HG03175 (cell line): ENCODE data around the gene TNFSF9.
A peak's percentile ranks its signal among the peaks of the same experiment; 100 is the strongest.
"Not testable (repeated sequence)": the region's sequence is repeated elsewhere in the genome, so short reads cannot be mapped to it uniquely, and the experiment has no call there.

Experiments used
- ATAC-seq: cut with Tn5 transposase; IDR thresholded peaks from one replicate; pipeline ENCODE4 v1.9.1; 2021; ENCODE audit warnings: mild to moderate bottlenecking, moderate library complexity; ENCODE audit not compliant: unreplicated experiment

TNFSF9 gene

DNA sequence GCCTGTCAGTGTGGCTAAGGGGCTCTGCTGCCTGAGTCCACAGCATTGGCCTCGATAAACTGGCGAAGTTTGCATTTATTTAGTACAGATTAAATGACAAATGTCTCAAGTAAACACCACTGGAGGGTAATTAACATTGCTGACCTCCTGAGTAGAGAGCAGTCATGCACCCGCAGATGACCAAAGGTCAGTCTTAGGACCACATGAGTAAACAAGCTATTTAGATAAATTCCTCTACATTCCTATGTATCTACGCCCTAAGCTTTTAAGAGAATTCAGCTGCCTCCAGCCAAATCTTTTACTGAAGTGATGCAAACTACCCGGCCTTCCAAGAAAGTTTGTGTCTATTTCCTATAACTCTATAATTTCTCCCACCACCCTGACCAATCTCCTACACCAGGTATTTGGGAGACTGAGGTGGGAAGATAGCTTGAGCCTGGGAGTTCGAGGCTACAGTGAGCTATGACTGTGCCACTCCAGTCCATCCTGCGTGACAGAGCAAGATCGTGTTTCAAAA is 37.2 kb downstream of the TNFSF9 start:
- no peak for ATAC-seq

DNA sequence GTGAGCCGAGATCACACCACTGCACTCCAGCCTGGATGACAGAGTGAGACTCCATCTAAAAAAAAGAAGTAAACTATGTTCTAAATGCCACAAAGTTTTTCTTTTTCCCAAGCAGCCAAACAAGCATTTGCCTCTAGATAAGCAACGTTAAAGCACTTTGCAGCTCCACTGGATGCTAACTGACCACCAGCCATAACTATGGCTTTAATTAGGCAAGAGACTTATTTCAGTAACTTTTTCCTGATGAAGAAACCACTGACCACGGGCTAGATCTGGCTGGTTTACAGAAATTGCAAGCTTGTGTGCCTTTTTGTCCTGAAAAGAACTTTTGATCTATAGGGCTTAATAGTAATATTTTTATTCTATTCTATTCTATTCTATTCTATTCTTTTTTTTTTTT is 38.0 kb downstream of the TNFSF9 start:
- ATAC-seq, result no peak

- ATAC-seq, result no peak
Observed at GRCh38 chr19:6570764-6571163, 39.9 kb downstream of the TNFSF9 start.

- ATAC-seq, result no peak
Observed at GRCh38 chr19:6571167-6571566, 40.3 kb downstream of the TNFSF9 start.

- no peak for ATAC-seq
Observed at GRCh38 chr19:6572217-6572616, 41.4 kb downstream of the TNFSF9 start.

DNA sequence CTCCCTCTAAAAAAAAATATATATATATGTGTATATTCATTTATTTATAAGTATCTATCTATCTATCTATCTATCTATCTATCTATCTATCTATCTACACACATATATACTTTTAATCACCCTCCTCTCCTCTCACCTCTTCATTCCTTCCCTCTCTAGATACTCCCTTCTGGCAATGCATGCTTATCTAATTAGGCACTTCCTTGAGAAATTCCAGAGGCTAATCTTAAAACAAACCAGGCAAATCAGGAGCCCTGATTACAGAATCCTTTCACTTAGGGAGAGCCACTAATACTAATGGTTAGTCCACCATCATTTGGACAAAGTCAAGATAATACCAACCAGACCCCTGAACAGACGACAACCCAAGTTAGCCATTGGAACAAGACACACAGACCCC is 42.5 kb downstream of the TNFSF9 start:
- ATAC-seq, result no peak

DNA sequence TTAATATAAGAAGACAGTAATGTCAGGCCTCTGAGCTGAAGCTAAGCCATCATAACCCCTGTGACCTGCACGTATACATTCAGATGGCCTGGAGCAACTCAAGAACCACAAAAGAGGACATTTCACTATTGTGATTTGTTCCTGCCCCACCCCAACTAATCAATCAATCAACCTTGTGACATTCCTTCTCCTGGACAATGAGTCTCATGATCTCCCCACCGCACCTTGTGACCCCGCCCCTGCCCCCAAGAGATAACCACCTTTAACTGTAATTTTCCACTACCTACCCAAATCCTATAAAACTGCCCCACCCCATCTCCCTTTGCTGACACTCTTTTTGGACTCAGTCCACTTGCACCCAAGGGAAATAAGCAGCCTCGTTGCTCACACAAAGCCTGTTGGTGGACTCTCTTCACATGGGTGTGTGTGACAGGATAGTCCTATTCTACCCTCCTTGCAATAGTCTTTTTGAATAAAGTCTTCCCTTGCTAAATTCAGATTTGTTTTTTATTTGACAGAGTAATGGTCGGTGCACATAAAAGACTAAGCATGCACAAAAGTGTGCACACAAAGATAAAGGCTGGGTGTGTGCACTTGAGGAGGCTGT is 46.1 kb downstream of the TNFSF9 start:
- ATAC-seq, result no peak

DNA sequence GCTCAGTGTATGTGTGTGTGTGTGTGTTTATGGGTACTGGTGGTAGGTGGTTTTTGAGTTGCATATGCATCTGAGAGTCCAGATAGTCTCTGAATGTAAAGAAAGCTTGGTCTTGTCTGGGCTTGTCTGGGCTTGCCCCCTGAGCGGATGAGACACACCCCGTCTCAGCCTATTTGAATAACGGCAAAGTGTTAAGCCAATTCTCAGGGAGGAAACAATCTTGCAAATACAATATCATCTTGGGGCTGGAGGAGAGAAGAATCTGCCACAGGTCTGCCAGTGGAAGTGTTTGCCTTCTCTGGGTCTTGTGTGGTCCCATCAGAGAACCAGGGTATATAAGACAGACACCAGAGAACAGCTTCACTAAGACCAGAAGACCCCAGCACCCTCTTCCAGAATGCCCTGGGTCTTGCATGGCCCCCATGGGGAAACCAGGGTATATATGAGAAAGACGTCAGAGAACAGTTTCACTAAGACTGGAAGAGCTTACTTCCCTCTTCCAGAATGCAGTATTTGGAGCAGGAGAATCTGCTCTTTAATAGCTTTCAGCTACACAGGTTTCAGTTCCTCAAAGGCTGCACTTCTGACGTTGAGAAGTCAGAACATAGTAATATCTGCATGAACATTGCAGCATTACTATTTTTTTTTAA is 46.8 kb downstream of the TNFSF9 start:
- ATAC-seq, result peak; percentile 84

DNA sequence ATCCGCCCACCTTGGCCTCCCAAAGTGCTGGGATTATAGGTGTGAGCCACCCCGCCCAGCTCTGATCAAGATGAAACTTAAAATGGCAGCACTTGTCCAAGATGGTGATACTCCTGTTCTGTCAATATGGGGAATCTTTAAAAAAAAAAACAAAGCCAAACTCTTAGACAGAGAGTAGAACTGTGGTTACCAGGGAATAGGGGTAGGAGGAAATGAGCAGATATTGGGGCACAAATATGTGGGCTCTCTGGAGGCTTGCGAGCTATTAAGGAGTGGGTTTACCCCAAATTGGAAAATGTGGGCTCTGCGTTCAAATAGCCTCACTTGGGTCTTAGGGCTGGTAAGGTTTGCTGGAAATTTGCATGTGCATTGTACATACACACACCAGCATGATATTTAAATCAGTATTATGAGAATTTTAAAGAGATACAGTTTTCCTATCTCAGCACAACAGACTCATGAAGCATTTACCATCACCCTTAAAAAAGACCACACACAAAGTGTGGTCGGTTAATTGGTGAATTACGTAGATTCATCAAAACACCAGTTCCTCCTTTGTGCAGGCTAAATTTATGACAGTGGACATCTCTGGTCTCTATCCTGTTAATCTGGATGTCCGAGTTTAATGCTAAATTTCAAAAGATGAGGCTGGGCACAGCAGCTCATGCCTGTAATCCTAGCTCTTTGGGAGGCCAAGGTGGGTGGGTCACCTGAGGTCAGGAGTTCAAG is 48.8 kb downstream of the TNFSF9 start:
- no peak for ATAC-seq

GRCh38 chr19:6580313-6580712 is 49.5 kb downstream of the TNFSF9 start:
- ATAC-seq, result no peak

DNA sequence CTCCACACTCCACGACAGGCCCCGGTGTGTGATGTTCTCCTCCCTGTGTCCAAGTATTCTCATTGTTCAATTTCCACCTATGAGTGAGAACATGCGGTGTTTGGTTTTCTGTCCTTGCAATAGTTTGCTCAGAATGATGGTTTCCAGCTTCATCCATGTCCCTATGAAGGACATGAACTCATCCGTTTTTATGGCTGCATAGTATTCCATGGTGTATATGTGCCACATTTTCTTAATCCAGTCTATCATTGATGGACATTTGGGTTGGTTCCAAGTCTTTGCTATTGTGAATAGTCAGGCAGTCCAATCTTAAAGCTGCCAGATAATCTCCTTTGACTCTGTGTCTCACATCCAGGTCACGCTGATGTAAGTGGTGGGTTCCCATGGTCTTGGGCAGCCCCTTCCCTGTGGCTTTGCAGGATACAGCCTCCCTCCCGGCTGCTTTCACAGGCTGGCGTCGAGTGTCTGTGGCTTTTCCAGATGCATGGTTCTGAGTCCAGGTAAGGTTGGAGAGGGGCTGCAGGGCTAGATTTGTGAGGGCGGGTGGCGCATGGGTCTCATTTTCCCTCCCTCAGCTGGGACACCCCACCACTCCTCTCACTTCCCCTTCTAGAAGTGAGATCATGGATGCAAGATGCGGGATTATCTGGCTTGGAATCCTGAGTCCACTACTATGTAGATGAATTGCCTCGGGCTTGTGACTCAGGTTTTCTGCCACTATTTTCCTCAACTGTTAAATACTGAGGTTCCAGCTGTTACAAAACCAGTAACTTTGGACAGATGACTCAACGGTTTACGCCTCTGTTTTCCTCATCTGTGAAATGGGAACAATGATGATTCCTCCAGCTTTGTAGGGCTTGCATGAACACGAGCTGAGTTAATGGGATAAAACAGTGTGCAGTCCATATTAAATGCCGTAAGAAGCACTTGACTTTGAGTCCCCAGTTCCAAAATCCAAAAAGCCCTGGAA is 52.0 kb downstream of the TNFSF9 start:
- ATAC-seq, result not testable (repeated sequence)
